Inflammatory macrophage treated with lipopolysaccharide for 4 hours (primary cell): ENCODE data around the gene TK1.
A peak's percentile ranks its signal among the peaks of the same experiment; 100 is the strongest.
"Not testable (repeated sequence)": the region's sequence is repeated elsewhere in the genome, so short reads cannot be mapped to it uniquely, and the experiment has no call there.

Experiments
- DNase-seq: peaks from one replicate; pipeline ENCODE4 v3.0.0-alpha.2; 2020

TK1 gene

GRCh38 chr17:78175643-78175981, 11.2 kb downstream of the TK1 start:
- no peak for DNase-seq

- no peak for DNase-seq
Measured at GRCh38 chr17:78174870-78175642, 11.8 kb downstream of the TK1 start.

DNA sequence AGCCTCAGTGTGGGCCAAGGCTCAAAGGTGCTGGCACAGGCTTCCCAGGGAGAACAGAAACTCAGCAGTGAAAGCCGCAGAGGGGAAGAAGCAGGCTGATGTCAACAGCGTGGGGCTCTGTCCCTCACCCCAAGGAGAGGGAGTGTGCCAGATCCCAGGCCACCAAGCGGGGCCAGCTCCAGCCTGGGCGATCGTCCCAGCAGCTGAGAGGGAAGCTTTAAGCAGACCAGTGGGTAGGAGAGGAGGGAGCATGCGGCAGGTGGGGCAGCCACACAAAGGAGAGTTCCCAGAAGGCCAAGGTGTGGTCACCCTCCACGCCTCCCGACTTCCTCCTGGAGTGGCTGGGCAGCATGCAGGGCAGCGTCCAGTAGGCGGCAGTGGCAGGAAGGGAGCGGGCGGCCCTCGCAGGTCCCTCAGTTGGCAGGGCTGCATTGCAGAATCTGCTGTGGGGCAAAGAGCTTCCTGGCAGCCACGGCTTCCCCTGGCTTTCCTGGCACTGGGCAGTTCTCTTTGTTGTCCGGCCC, 12.4 kb downstream of the TK1 start:
- DNase-seq, result peak; percentile 88

GRCh38 chr17:78173097-78173715, 13.6 kb downstream of the TK1 start:
- DNase-seq, result peak; percentile 59

- DNase-seq, result peak; percentile 71
Measured at GRCh38 chr17:78172249-78173051, 14.4 kb downstream of the TK1 start.

DNA sequence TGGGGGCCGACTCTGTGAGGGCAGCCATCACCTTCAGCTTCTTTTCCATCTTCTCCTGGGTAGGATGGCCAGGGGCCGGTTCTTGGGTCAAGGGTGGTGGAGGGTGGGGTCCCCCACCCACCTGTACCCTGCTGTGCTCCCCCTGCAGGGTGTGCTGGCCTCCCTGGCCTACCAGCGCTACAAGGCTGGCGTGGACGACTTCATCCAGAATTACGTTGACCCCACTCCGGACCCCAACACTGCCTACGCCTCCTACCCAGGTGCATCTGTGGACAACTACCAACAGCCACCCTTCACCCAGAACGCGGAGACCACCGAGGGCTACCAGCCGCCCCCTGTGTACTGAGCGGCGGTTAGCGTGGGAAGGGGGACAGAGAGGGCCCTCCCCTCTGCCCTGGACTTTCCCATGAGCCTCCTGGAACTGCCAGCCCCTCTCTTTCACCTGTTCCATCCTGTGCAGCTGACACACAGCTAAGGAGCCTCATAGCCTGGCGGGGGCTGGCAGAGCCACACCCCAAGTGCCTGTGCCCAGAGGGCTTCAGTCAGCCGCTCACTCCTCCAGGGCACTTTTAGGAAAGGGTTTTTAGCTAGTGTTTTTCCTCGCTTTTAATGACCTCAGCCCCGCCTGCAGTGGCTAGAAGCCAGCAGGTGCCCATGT, 15.1 kb downstream of the TK1 start:
- not testable (repeated sequence) for DNase-seq

DNA sequence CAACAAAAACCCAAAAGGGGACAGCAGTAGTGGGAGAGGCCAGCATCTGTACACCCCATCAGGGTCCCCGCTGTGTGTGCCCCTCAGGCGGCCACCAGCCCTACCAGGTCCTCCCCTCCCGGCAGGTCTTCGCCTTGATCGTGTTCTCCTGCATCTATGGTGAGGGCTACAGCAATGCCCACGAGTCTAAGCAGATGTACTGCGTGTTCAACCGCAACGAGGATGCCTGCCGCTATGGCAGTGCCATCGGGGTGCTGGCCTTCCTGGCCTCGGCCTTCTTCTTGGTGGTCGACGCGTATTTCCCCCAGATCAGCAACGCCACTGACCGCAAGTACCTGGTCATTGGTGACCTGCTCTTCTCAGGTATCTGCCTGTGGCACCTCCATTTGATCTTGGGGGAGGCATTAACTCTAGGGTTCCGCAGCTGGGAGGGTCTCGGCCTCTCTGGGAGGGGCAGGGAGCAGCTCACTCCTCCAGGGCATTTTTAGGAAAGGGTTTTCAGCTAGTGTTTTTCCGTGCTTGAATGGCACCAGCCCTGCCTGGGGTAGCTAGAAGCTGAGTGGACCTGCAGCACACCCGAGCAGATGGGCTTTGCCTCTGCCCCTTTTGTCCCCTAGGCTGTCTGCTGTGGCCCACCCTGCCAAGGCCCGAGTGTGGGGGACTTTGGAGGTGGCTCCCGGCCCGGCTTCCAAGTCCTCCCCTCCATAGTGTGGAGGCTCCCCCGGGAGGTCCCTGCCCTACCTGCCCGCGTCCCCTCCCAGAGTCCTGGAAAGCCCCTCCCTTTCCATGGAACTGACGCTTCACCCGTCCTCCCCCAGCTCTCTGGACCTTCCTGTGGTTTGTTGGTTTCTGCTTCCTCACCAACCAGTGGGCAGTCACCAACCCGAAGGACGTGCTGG, 15.9 kb downstream of the TK1 start:
- DNase-seq, result peak; percentile 40

GRCh38 chr17:78168903-78169793, 17.7 kb downstream of the TK1 start:
- peak; percentile 28 for DNase-seq

- DNase-seq, result peak; percentile 88
Measured at GRCh38 chr17:78168242-78168902, 18.5 kb downstream of the TK1 start, which contains the start of gene SYNGR2. TSS of gene SYNGR2 (plus strand) at chr17:78168581. CDS start at chr17:78168617, 36 bp downstream.

DNA sequence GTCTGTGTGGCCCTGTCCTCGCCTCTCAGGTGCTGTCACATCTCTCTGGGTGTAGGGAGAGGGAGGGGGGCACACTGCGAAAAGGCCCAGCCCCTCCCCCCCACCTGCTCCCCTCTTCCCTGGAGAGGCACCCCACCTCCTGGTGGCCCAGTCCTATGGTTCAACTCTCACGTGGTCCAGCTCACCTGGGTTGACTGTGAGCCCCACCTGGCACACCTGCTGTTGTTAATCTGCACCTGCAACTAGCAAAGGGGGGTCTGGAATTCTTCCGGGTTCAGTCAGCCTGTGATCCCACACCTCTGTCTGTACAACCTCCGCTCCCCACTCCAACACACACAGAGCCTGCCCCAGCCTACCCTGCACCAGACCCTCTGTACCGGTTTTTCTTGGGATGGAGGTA, 20.4 kb downstream of the TK1 start:
- DNase-seq, result no peak

DNA sequence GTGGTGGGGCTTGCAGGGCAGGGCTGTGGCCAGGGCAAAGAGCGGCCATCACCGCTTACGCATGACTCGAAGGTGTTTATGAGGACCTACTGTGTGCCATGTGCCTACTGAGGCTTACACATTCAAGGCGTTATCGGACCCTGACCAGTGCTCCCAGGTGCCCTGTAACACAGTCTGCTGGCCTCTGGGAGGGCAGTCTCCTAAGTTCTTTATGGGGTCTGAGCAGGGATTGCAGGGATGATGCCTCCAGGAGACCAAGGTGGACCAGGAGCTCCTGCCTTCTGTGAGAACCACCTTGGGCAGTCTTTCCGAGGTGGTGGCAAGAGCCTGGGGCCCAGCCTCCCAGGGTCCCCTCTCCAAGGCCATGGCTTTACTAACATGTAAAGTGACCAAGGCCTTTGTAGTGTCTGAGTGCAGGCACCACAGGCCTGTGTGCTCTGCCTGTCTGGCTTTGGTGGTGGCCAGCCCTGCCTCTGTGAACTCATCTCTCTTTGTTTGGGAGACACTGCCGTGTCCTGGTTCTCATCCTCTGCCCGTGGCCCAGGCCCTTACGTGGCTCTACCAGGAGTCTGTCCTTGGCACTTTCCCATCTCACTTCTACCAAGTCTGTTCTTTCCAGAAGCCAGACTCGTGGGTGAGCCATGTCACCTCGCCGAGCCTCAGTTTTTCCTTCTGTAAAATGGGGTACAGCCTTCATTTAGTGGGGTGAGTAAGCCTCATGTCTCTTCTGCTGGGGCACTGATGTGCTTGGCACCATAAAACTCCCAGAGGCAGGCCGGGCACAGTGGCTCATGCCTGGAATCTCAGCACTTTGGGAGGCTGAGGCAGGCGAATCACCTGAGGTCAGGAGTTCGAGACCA, 21.9 kb downstream of the TK1 start:
- DNase-seq, result no peak

DNA sequence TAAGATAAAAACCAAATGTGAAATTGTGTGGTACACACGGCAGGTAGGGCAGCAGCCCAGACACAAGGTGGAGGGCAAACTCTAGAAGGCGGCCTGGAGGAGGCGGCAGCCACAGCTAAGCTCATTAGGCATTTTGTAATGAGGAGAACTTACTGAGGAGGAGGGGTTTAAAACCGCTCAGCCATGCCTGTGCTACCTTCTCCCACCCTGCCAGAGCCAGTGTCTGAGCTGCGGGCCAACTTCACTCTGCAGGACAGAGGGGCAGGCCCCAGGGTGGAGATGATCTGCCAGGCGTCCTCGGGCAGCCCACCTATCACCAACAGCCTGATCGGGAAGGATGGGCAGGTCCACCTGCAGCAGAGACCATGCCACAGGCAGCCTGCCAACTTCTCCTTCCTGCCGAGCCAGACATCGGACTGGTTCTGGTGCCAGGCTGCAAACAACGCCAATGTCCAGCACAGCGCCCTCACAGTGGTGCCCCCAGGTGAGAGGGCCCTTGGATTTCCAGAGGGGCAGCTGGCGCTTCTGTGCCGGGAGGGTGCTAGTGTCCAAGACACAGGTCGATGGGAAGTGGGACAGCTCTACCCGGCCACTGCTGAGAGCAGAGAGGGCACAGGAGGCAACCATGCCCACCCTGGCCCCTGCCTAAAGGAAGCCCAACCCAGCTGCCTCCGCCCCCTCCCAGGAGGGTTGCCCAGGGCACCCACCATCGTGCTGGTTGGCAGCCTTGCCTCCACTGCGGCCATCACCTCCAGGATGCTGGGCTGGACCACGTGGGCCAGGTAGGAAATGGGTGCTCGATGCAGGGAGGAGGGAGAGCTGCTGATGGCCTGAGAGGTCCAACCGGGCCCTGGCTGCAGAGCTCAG, 22.7 kb downstream of the TK1 start:
- DNase-seq, result no peak

DNA sequence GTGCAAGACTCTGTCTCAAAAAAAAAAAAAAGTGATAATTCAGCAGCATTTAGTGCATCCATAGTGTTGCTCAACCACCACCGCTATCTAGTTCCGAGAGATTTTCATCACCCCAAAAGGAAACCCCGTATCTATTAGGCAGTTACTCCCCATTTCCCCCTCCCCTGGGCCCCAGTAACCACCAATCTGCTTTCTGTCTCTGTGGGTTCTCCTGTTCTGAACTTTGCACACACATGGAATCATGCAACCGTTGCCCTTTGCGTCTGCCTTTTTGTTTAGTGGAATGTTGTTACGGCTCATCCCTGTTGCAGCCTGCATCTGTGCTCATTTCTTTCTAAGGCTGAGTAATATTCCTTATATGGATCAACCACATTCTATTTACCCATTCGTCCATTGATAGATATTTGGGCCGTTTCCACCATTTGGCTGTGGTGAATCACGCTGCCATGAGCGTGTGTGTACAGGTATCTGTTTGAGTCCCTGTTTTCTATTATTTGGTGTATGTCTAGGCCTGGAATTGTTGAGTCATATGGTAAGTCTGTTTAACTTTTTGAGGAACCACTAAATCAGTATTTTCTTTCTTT, 27.2 kb downstream of the TK1 start:
- DNase-seq, result no peak

DNA sequence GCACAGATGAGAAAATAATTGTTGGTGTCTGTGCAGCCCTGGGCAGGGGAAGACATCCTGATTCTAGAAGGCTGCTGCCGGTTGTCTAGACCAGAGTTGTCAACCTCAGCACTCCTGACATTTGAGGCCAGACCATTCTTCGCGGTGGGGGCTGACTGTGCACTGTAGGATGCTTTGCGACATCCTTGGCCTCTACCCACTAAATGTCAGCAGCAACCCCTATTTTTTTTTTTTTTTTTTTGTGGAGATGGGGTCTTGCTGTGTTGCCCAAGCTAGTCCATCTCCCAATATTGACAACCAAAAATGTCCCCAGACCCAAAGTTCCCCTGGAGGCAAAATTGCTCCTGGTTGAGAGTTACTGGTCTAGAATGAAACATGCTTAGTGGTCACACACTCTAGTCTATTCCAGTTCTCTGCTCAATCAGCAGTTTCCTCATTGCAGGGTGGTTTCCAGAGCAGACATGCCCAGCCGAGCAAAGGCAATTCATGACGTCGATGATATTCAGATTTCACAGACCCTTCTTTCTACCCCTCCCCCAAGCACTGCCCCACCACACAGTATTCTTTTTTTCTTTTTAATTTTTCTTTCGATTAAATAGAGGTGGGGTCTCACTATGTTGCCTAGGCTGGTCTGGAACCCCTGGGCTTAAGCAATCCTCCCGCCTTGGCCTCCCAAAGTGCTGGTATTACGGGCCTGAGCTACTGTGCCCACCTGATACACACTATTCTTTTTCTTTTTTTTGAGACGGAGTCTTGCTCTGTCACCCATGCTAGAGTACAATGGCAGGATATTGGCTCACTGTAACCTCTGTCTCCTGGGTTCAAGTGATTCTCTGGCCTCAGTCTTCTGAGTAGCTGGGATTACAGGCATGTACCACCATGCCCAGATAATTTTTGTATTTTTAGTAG, 31.7 kb downstream of the TK1 start:
- DNase-seq, result peak; percentile 88

GRCh38 chr17:78151514-78152008, 35.3 kb downstream of the TK1 start:
- no peak for DNase-seq

DNA sequence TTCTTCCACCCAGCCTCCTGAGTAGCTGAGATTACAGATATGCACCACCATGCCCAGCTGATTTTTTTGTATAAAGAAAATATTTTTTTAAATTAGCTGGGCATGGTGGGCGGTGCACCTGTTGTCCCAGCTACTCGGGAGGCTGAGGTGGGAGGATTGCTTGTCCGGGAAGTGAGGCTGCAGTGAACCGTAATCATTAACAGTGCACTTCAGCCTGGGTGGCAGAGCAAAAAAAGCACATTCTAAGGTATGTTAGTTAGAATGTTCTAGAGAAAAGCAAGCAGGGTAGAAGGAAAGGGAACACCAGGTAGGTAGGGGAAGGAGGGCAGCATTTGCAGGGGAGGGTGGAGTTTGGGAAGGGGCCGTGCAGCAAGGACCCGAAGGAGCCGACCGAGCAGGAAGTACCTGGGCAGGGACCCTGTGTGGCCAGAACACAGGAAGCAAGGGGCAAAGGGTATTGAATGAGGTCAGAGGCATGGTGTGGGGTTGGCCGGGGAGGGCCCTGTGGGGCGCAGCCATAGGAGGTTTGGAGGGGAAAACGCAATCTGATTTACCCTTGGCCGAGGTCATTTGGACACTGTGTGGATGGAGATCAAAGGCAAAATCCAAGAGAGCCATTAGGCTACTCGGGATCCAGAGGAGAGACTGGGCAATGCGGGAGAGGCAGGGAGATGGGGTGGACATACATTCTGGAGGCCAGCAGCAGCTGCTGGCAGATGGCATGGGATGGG, 38.4 kb downstream of the TK1 start:
- no peak for DNase-seq
